WERI-Rb-1 (cell line): ENCODE data around the gene STUM.
A peak's percentile ranks its signal among the peaks of the same experiment; 100 is the strongest.
"Not testable (repeated sequence)": the region's sequence is repeated elsewhere in the genome, so short reads cannot be mapped to it uniquely, and the experiment has no call there.

Experiments
- DNase-seq: peaks from one replicate; pipeline ENCODE4 v3.0.0-alpha.2; 2020
- H3K27ac ChIP-seq: fragments of 250-450 bp; sonication (Bioruptor Pico); 2 replicates; pipeline ENCODE4 v1.5.1; 2020; ENCODE audit warnings: mild to moderate bottlenecking, moderate library complexity
- H3K27me3 ChIP-seq: fragments of 250-450 bp; sonication (Bioruptor Pico); 2 replicates; pipeline ENCODE4 v1.5.1; 2021; ENCODE audit warnings: mild to moderate bottlenecking, low read depth, moderate library complexity; ENCODE audit not compliant: insufficient read depth, severe bottlenecking
- H3K36me3 ChIP-seq: fragments of 250-450 bp; sonication (Bioruptor Pico); 2 replicates; pipeline ENCODE4 v1.5.1; 2020; ENCODE audit warnings: mild to moderate bottlenecking, moderate library complexity
- H3K4me3 ChIP-seq: 2 replicates; pipeline ENCODE4 v1.5.1; 2011; ENCODE audit warnings: low read depth, mild to moderate bottlenecking, control low read depth, low read length
- H3K9me3 ChIP-seq: fragments of 250-450 bp; sonication (Bioruptor Pico); 2 replicates; pipeline ENCODE4 v1.5.1; 2021; ENCODE audit warnings: mild to moderate bottlenecking, moderate library complexity; ENCODE audit not compliant: severe bottlenecking
- CTCF ChIP-seq: IDR thresholded peaks from 2 replicates; pipeline ENCODE4 v1.5.1; 2011; ENCODE audit warnings: low read depth, mild to moderate bottlenecking, control low read depth, inconsistent platforms, low read length

STUM gene, protein sequence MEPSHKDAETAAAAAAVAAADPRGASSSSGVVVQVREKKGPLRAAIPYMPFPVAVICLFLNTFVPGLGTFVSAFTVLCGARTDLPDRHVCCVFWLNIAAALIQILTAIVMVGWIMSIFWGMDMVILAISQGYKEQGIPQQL

GRCh38 chr1:226548256-226549093 is at the start of gene STUM:
Gene STUM (plus strand): TSS chr1:226548764. CDS start chr1:226548905, 141 bp downstream.
- Histone ChIP-seq H3K9me3 (no peaks in the 10 kb centered on the region), H3K36me3 (no peaks in the 10 kb centered on the region), H3K27me3 (peaks cover 9% of the 10 kb centered on the region), H3K4me3 (peak within 1 kb of the TSS; percentile 41), H3K27ac (no peak within 1 kb of the TSS)
- no peak for TF ChIP-seq CTCF
- no peak for DNase-seq

GRCh38 chr1:226499699-226500098 is 48.9 kb upstream of the STUM start:
- DNase-seq, H3K9me3 ChIP-seq, H3K27me3 ChIP-seq, H3K27ac ChIP-seq, H3K4me3 ChIP-seq, H3K36me3 ChIP-seq: not testable (repeated sequence)

- no peak for DNase-seq
- TF ChIP-seq CTCF: no peak
- Histone ChIP-seq H3K27me3 (no peaks in the 10 kb centered on the region), H3K36me3 (no peaks in the 10 kb centered on the region), H3K27ac (no peak overlapping the region), H3K9me3 (no peaks in the 10 kb centered on the region), H3K4me3 (no peak overlapping the region)
These were observed 42.5 kb upstream of the STUM start for GRCh38 chr1:226506021-226506420.

DNA sequence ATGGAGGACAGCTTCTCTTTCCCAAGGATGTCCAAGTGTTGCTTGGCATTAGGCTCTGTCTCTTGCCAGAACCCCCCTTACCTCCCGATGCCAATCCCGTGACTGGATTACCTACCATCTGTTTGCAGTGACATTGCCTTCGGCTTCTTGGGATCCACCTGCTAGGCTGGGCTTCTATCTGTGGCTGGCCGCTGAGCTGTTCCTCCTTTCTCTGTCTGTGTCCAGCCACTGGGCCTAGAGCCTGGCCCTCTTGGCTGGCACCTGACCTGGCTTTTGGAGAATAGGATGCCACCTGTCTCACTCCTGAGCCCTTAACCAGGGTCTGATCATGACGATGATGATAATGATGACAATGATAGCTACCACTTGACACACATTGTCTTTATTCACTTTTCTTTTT is 41.6 kb upstream of the STUM start:
- no peaks in the 10 kb centered on the region for H3K27me3 ChIP-seq
- H3K36me3 ChIP-seq: no peaks in the 10 kb centered on the region
- no peaks in the 10 kb centered on the region for H3K9me3 ChIP-seq
- no peak for DNase-seq
- no peak for TF ChIP-seq CTCF
- no peak overlapping the region for H3K27ac ChIP-seq
- no peak overlapping the region for H3K4me3 ChIP-seq

- Histone ChIP-seq H3K36me3 (no peaks in the 10 kb centered on the region), H3K4me3 (no peak overlapping the region), H3K9me3 (no peaks in the 10 kb centered on the region), H3K27me3 (no peaks in the 10 kb centered on the region), H3K27ac (no peak overlapping the region)
- no peak for DNase-seq
- TF ChIP-seq CTCF: no peak
These were observed 38.1 kb upstream of the STUM start for GRCh38 chr1:226510453-226510852.

DNA sequence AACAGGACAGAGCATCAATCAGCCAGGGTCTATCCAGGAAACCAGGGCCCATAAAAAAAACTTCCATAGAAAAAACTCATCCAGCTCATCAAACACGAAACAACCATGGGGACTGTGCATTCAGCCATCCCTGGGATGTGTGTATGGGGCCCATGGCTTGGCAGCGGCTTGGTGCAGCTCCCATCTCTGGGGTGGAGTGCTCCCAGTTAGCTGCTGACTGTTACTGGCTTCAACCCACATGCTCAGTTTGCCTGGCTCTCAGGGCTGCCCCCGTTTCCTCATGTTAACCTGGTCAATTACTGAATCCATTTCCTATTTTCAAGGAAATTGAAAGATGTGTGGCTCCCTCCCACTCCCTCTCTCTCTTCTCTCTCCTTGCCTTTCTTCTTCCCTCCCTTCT is 37.3 kb upstream of the STUM start:
- no peak overlapping the region for H3K4me3 ChIP-seq
- TF ChIP-seq CTCF: no peak
- H3K36me3 ChIP-seq: no peaks in the 10 kb centered on the region
- no peaks in the 10 kb centered on the region for H3K9me3 ChIP-seq
- no peak overlapping the region for H3K27ac ChIP-seq
- DNase-seq: no peak
- H3K27me3 ChIP-seq: no peaks in the 10 kb centered on the region
